ENCODE data around the gene GRM1. TPM values are rescaled to one million over a fixed set of nuclear protein-coding genes. Genes with fewer than 3 reads are reported as not detected.

GRM1 gene
- not detected in 2 replicates for total RNA-seq

DNA sequence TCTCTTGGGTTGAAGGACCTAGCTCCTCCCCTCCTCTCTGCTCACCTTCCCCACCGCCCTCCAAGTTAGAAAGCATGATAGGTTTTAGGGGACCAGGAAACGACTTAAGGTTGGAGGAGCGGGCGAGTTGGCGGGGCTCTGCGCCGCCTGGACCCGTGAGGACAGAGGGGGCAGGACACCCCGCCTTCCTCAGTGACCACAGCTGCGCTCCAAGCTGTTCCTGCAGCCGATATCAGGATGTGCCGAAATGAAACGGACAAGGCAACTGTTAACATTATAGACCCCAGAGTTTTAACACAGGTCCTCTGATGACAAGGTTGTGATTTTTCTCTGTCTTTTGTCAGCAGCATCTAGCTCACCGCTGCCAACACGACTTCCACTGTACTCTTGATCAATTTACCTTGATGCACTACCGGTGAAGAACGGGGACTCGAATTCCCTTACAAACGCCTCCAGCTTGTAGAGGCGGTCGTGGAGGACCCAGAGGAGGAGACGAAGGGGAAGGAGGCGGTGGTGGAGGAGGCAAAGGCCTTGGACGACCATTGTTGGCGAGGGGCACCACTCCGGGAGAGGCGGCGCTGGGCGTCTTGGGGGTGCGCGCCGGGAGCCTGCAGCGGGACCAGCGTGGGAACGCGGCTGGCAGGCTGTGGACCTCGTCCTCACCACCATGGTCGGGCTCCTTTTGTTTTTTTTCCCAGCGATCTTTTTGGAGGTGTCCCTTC is at the start of gene GRM1:
Gene GRM1, plus strand, starts transcription at position 212 of the 722 bp plus-strand sequence. Its CDS starts 456 bp downstream, at position 668.

Other genes with a start within 250 kb of the GRM1 start
- 5.7 and 6.0 TPM in 2 replicates for gene FBXO30, start 214.3 kb upstream of the GRM1 start, total RNA-seq
- 3.9 and 6.2 TPM in 2 replicates for gene SHPRH, start 64.7 kb upstream of the GRM1 start, total RNA-seq

All from mammary microvascular endothelial cell (primary cell).